ENCODE data around the gene LYRM9. TPM values are rescaled to one million over a fixed set of nuclear protein-coding genes. Genes with fewer than 3 reads are reported as not detected.

The LYRM9 gene
- polyA plus RNA-seq, 2 of the 4 experiments (the other 2 are of a cell fraction), result 1.4 to 2.5 TPM

GRCh38 chr17:27858621-27859305, 34.4 kb downstream of the LYRM9 start:
- no peaks in the 10 kb centered on the region for H3K4me1 ChIP-seq
- H3K4me2 ChIP-seq, result no peak overlapping the region
- no peak for FAIRE-seq
- no peak for DNase-seq (ENCODE audit: low read depth in 1 of 2, low spot score in 1 of 2)
- POLR2A ChIA-PET, result no interaction called here
- CTCF ChIA-PET, result interaction anchor here (0.7 to 10.8 kb wide), 7 partner anchors 12 to 1255 kb away, joined by 3 to 61 read pairs (median 8); no protein-coding TSS in a partner anchor
- no peak overlapping the region for H3K27ac ChIP-seq
- WGBS (ENCODE audit: missing lambda C conversion rate), result 25% methylated on average over 6 of the region's 6 CpGs
- TF ChIP-seq RFX5 (IDR thresholded peaks at IDR 0.05), result no peak
- no peak for TF ChIP-seq RNF2 (IDR thresholded peaks at IDR 0.05; ENCODE audit: borderline replicate concordance, low read depth)
- TF ChIP-seq E2F6 (IDR thresholded peaks at IDR 0.05; ENCODE audit: borderline replicate concordance, low read depth), result no peak
- no peak for TF ChIP-seq CBX2 (IDR thresholded peaks at IDR 0.05; ENCODE audit: borderline replicate concordance, low read depth)
- no peak for TF ChIP-seq NR3C1 (IDR thresholded peaks at IDR 0.05)
- no peak for TF ChIP-seq MYC (IDR thresholded peaks at IDR 0.05; ENCODE audit: borderline replicate concordance, low read length)
- TF ChIP-seq, protein P1, sequence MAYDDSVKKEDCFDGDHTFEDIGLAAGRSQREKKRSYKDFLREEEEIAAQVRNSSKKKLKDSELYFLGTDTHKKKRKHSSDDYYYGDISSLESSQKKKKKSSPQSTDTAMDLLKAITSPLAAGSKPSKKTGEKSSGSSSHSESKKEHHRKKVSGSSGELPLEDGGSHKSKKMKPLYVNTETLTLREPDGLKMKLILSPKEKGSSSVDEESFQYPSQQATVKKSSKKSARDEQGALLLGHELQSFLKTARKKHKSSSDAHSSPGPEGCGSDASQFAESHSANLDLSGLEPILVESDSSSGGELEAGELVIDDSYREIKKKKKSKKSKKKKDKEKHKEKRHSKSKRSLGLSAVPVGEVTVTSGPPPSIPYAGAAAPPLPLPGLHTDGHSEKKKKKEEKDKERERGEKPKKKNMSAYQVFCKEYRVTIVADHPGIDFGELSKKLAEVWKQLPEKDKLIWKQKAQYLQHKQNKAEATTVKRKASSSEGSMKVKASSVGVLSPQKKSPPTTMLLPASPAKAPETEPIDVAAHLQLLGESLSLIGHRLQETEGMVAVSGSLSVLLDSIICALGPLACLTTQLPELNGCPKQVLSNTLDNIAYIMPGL (CRISPR knock-in tag; IDR thresholded peaks at IDR 0.05; ENCODE audit: borderline replicate concordance), result no peak
- TF ChIP-seq ZFP36 (IDR thresholded peaks at IDR 0.05; ENCODE audit: borderline replicate concordance, partially characterized antibody), result no peak
- no peak for TF ChIP-seq EHF (CRISPR knock-in tag; IDR thresholded peaks at IDR 0.05)
- no peak for TF ChIP-seq CHD2 (IDR thresholded peaks at IDR 0.05; ENCODE audit: low read length, partially characterized antibody)
- TF ChIP-seq PHF8 (IDR thresholded peaks at IDR 0.05; ENCODE audit: borderline replicate concordance, low read depth), result no peak
- TF ChIP-seq ZSCAN20 (CRISPR knock-in tag; IDR thresholded peaks at IDR 0.05), result no peak
- no peak for TF ChIP-seq NPAS2 (CRISPR knock-in tag; IDR thresholded peaks at IDR 0.05; ENCODE audit: borderline replicate concordance)
- no peaks in the 10 kb centered on the region for H3K9me3 ChIP-seq
- no peak overlapping the region for H3K4me3 ChIP-seq
- ATAC-seq, result no peak

GRCh38 chr17:27856676-27857432, 36.3 kb downstream of the LYRM9 start:
- Histone ChIP-seq H3K4me1 (no peaks in the 10 kb centered on the region), H3K9me3 (no peaks in the 10 kb centered on the region), H3K4me3 (no peak overlapping the region), H3K4me2 (no peak overlapping the region), H3K27ac (no peak overlapping the region)
- ChIA-PET POLR2A (no interaction called here), CTCF (interaction anchor here (0.9 to 10.8 kb wide), 7 partner anchors 14 to 202 kb away, joined by 3 to 61 read pairs (median 4); no protein-coding TSS in a partner anchor)
- TF ChIP-seq EHMT2 (IDR thresholded peaks at IDR 0.05; ENCODE audit: low read depth) (no peak), MAZ (IDR thresholded peaks at IDR 0.05; ENCODE audit: borderline replicate concordance, low read depth, low read length) (no peak), ZC3H11A (IDR thresholded peaks at IDR 0.05) (no peak), RARB (CRISPR knock-in tag; IDR thresholded peaks at IDR 0.05) (no peak), ESRRA (IDR thresholded peaks at IDR 0.05; ENCODE audit: borderline replicate concordance, low read length) (no peak), CHD2 (IDR thresholded peaks at IDR 0.05; ENCODE audit: low read length, partially characterized antibody) (no peak), BCL3 (IDR thresholded peaks at IDR 0.05) (no peak), NR3C1 (IDR thresholded peaks at IDR 0.05) (no peak), GATA3 (IDR thresholded peaks at IDR 0.05; ENCODE audit: borderline replicate concordance) (no peak), ATOH8 (CRISPR knock-in tag; IDR thresholded peaks at IDR 0.05; ENCODE audit: low read depth) (no peak), POLR2AphosphoS2 (conservative IDR thresholded peaks at IDR 0.05; ENCODE audit: low read length) (no peak), ELK1 (IDR thresholded peaks at IDR 0.05; ENCODE audit: low read depth, low read length) (no peak), CBX2 (IDR thresholded peaks at IDR 0.05; ENCODE audit: borderline replicate concordance, low read depth) (no peak), RNF2 (IDR thresholded peaks at IDR 0.05; ENCODE audit: borderline replicate concordance, low read depth) (no peak), E2F6 (IDR thresholded peaks at IDR 0.05; ENCODE audit: borderline replicate concordance, low read depth) (no peak), RAD21 (conservative IDR thresholded peaks at IDR 0.05 in 1 of 2, IDR thresholded peaks at IDR 0.05 in 1 of 2) (no peak), SREBF2 (IDR thresholded peaks at IDR 0.05) (no peak), RCOR1 (IDR thresholded peaks at IDR 0.05; ENCODE audit: low read depth, low read length) (no peak), FOXS1 (CRISPR knock-in tag; IDR thresholded peaks at IDR 0.05) (no peak), EHF (CRISPR knock-in tag; IDR thresholded peaks at IDR 0.05) (no peak)
- FAIRE-seq (no peak), DNase-seq (ENCODE audit: low read depth in 1 of 2, low spot score in 1 of 2) (no peak), ATAC-seq (no peak)
- WGBS (ENCODE audit: missing lambda C conversion rate), result 21% methylated on average over 5 of the region's 5 CpGs
